GM12878 (cell line): ENCODE results near the gene SETD6. TPM values are rescaled to one million over a fixed set of nuclear protein-coding genes. Genes with fewer than 3 reads are reported as not detected.
A peak's percentile ranks its signal among the peaks of the same experiment; 100 is the strongest.

Experiments
- BCL11A ChIP-seq: IDR thresholded peaks from 2 replicates; pipeline ENCODE4 v1.6.1; 2011; ENCODE audit warnings: low read depth, low read length
- BCLAF1 ChIP-seq: fragments of 450-650 bp; IDR thresholded peaks from 2 replicates; pipeline ENCODE4 v1.6.1; 2017; ENCODE audit warnings: antibody characterized with exemption, mild to moderate bottlenecking, moderate library complexity
- CBFB ChIP-seq: IDR thresholded peaks from 2 replicates; pipeline ENCODE4 v1.6.1; 2016; ENCODE audit warnings: antibody characterized with exemption, low read depth
- CBX3 ChIP-seq: fragments of 200-600 bp; sonication (generic); IDR thresholded peaks from 2 replicates; pipeline ENCODE4 v1.6.1; 2016; ENCODE audit warnings: low read depth, borderline replicate concordance
- CEBPZ ChIP-seq: fragments of 150-350 bp; IDR thresholded peaks from 2 replicates; pipeline ENCODE4 v1.6.1; 2016; ENCODE audit warnings: low read depth, low read length
- EED ChIP-seq: sonication (generic); IDR thresholded peaks from 2 replicates; pipeline ENCODE4 v1.6.1; 2016; ENCODE audit warnings: antibody characterized with exemption, low read depth
- ELK1 ChIP-seq: IDR thresholded peaks from 2 replicates; pipeline ENCODE4 v1.6.1; 2012; ENCODE audit warnings: low read depth, low read length, improper control_type of control experiment
- ESRRA ChIP-seq: IDR thresholded peaks from 2 replicates; pipeline ENCODE4 v1.6.1; 2012; ENCODE audit warnings: mild to moderate bottlenecking, low read length, improper control_type of control experiment
- FOS ChIP-seq: IDR thresholded peaks from 3 replicates; pipeline ENCODE4 v1.6.1; 2011; ENCODE audit warnings: borderline replicate concordance; ENCODE audit not compliant: insufficient read length; ENCODE audit errors: extremely low read depth
- GABPA ChIP-seq: IDR thresholded peaks from 2 replicates; pipeline ENCODE4 v1.6.1; 2014; ENCODE audit warnings: antibody characterized with exemption, low read depth, mild to moderate bottlenecking, inconsistent platforms
- MXI1 ChIP-seq: fragments of 150-350 bp; IDR thresholded peaks from 2 replicates; pipeline ENCODE4 v1.6.1; 2011; ENCODE audit warnings: low read depth, mild to moderate bottlenecking, inconsistent platforms, low read length, improper control_type of control experiment
- RAD51 ChIP-seq: fragments of 450-650 bp; IDR thresholded peaks from 2 replicates; pipeline ENCODE4 v1.6.1; 2016; ENCODE audit warnings: moderate library complexity, mild to moderate bottlenecking, inconsistent platforms
- RB1 ChIP-seq: fragments of 450-650 bp; formaldehyde crosslinking; IDR thresholded peaks from 2 replicates; pipeline ENCODE4 v1.6.1; 2017; ENCODE audit warnings: mild to moderate bottlenecking, borderline replicate concordance
- RFX5 ChIP-seq: IDR thresholded peaks from 2 replicates; pipeline ENCODE4 v1.6.1; 2011; ENCODE audit warnings: low read depth, low read length, improper control_type of control experiment
- SMAD5 ChIP-seq: IDR thresholded peaks from 2 replicates; pipeline ENCODE4 v1.6.1; 2016; ENCODE audit warnings: antibody characterized with exemption, low read depth
- SREBF1 ChIP-seq: IDR thresholded peaks from 2 replicates; pipeline ENCODE4 v1.6.1; 2012; ENCODE audit warnings: mild to moderate bottlenecking, low read length
- SUPT20H ChIP-seq: IDR thresholded peaks from 2 replicates; pipeline ENCODE4 v1.6.1; 2011; ENCODE audit warnings: low read depth, mild to moderate bottlenecking, low read length, moderate library complexity, borderline replicate concordance; ENCODE audit not compliant: control insufficient read depth
- TCF7 ChIP-seq: IDR thresholded peaks from 2 replicates; pipeline ENCODE4 v1.6.1; 2014; ENCODE audit warnings: antibody characterized with exemption, borderline replicate concordance
- ZBTB4 ChIP-seq: fragments of 450-650 bp; formaldehyde crosslinking; IDR thresholded peaks from 2 replicates; pipeline ENCODE4 v1.4.0; 2022; ENCODE audit warnings: mild to moderate bottlenecking, moderate library complexity
- ZNF274 ChIP-seq: IDR thresholded peaks from one replicate; pipeline ENCODE4 v1.8.0; 2011; ENCODE audit not compliant: insufficient read length, insufficient read depth
- polyA plus RNA-seq, 11 experiments: library from polyadenylated mRNA; depleted of rRNA in 4 of 11; unstranded in 6 of 11; stranded (reverse) in 5 of 11; fragments of >200 nt; fragmentation: Nextera tagmentation in 4 of 11; fragmentation: Illumina TruSeq in 1 of 11; extraction: Ambion mirVana in 4 of 11; extraction: Trizol in 1 of 11; gene quantifications; 1 replicate in 1 of 11; 2 replicates in 10 of 11; pipeline versions ENCODE4 v1.2.1 to v1.2.3, GENCODE V29; 2011 to 2016; ENCODE audit warnings: inconsistent platforms in 2 of 11, missing spikeins in 2 of 11, low read depth in 1 of 11
- total RNA-seq, 4 experiments: library from RNA; depleted of rRNA in 3 of 4; stranded (reverse); fragments of >200 nt in 3 of 4; fragmentation: Illumina TruSeq in 1 of 4; extraction: Trizol in 1 of 4; gene quantifications; 2 replicates each; pipeline versions ENCODE4 v1.2.1 to v1.2.3, GENCODE V29; 2013 to 2021

Gene SETD6
- total and polyA plus RNA-seq, 10 of the 15 experiments (the other 5 are each of a cell fraction or from before 2014, with no cell fraction given), result 8.2 to 23.8 (median 16.2) TPM

GRCh38 chr16:58518083-58518979 lies 3.0 kb downstream of the SETD6 start (continued):
- TF ChIP-seq ZBTB4 (CRISPR knock-in tag), result no peak
- no peak for TF ChIP-seq RFX5
- TF ChIP-seq RAD51, result no peak
- TF ChIP-seq FOS, result no peak
- TF ChIP-seq SMAD5, result no peak
- no peak for TF ChIP-seq RB1
- TF ChIP-seq BCL11A, result peak; percentile 72; the same call in 1 of the 2 replicates
- no peak for TF ChIP-seq ESRRA
- TF ChIP-seq MXI1, result peak; percentile 63; the same call in 1 of the 2 replicates
- no peak for TF ChIP-seq SUPT20H
- no peak for TF ChIP-seq SREBF1
- no peak for TF ChIP-seq CBX3
- no peak for TF ChIP-seq TCF7
- no peak for TF ChIP-seq BCLAF1
- no peak for TF ChIP-seq GABPA
- TF ChIP-seq EED, result peak; percentile 74
- TF ChIP-seq CBFB, result no peak
- no peak for TF ChIP-seq ZNF274
- TF ChIP-seq CEBPZ, result no peak
- no peak for TF ChIP-seq ELK1
